Natural killer cell (primary cell): ENCODE data around the gene HP. TPM values are rescaled to one million over a fixed set of nuclear protein-coding genes. Genes with fewer than 3 reads are reported as not detected.

ENCODE experiments used
- ATAC-seq, 3 donors: fragments of 150-1000 bp in 2 of 3; fragments of 200-7000 bp in 1 of 3; cut with Tn5 transposase; 1 replicate in 1 of 3; 2 replicates in 2 of 3; pipeline ENCODE4 v1.10.0; 2021; ENCODE audit warnings: mild to moderate bottlenecking in 2 of 3, moderate library complexity in 2 of 3
- DNase-seq, 2 donors: peaks; one replicate each; pipeline versions ENCODE4 v3.0.0 to v3.0.0-alpha.2; 2013 to 2021; ENCODE audit warnings: mixed read lengths in 1 of 2
- H3K27ac ChIP-seq: one replicate; pipeline ENCODE4 v1.5.1; 2013; ENCODE audit warnings: mild to moderate bottlenecking, low read length
- H3K27me3 ChIP-seq: one replicate; pipeline ENCODE4 v1.6.1; 2013; ENCODE audit warnings: low read length; ENCODE audit not compliant: control insufficient read depth, insufficient read depth
- H3K36me3 ChIP-seq: one replicate; pipeline ENCODE4 v1.6.1; 2013; ENCODE audit warnings: low read length; ENCODE audit not compliant: control insufficient read depth, insufficient read depth
- H3K4me1 ChIP-seq: one replicate; pipeline ENCODE4 v1.6.1; 2013; ENCODE audit warnings: low read length; ENCODE audit not compliant: control insufficient read depth, insufficient read depth
- H3K4me3 ChIP-seq: one replicate; pipeline ENCODE4 v1.5.1; 2013; ENCODE audit warnings: low read length
- H3K9me3 ChIP-seq: one replicate; pipeline ENCODE4 v1.6.1; 2013; ENCODE audit warnings: low read length; ENCODE audit not compliant: control insufficient read depth, insufficient read depth
- H3K27ac Mint-ChIP-seq, 2 donors: one replicate each; pipeline ENCODE4 v1.8.0; 2022; ENCODE audit warnings: mild to moderate bottlenecking in 2 of 2, mixed read lengths in 2 of 2, moderate library complexity in 1 of 2
- H3K27me3 Mint-ChIP-seq, 2 donors: one replicate each; pipeline ENCODE4 v1.8.0; 2022; ENCODE audit warnings: low read depth in 2 of 2, mixed read lengths in 2 of 2
- H3K36me3 Mint-ChIP-seq: one replicate; pipeline ENCODE4 v1.8.0; 2022; ENCODE audit warnings: mixed read lengths
- H3K4me1 Mint-ChIP-seq, 2 donors: one replicate each; pipeline ENCODE4 v1.8.0; 2022; ENCODE audit warnings: mixed read lengths in 2 of 2
- H3K4me3 Mint-ChIP-seq: one replicate; pipeline ENCODE4 v1.8.0; 2022; ENCODE audit warnings: mild to moderate bottlenecking, moderate library complexity, mixed read lengths
- H3K9me3 Mint-ChIP-seq, 2 donors: one replicate each; pipeline ENCODE4 v1.8.0; 2022; ENCODE audit warnings: mixed read lengths in 2 of 2
- CTCF ChIP-seq: fragments of 200-600 bp; IDR thresholded peaks from one replicate; pipeline ENCODE4 v1.8.0; 2022; ENCODE audit warnings: antibody characterized with exemption
- WGBS: methylation state at CpG from one replicate; pipeline ENCODE4 v1.1.7; 2013; ENCODE audit warnings: missing lambda C conversion rate; ENCODE audit not compliant: insufficient coverage; 5-methylcytosine and 5-hydroxymethylcytosine counted together
- intact Hi-C: fragments of 100-400 bp; cut with micrococcal nuclease; formaldehyde crosslinking; loops from one replicate; pipeline ENCODE4 v1.14.2; 2022
- total RNA-seq, 4 donors: library from RNA; stranded (reverse); fragments of 120-200 nt in 1 of 4; gene quantifications; one replicate each; pipeline versions ENCODE4 v1.2.3 to v1.2.4, GENCODE V29; 2013 to 2022

The HP gene
- total RNA-seq, 3 donors from 2014 or later (not counting 1 experiment from before 2014, with no cell fraction given) = 0.32 to 2.1 TPM; not detected in 1

GRCh38 chr16:72083778-72084404 lies 29.6 kb downstream of the HP start:
- ATAC-seq (no peak), DNase-seq (no peak)
- Histone ChIP-seq H3K9me3 (peaks cover 3% of the 10 kb centered on the region), H3K27ac (no peak overlapping the region), H3K36me3 (peaks cover 27% of the 10 kb centered on the region), H3K27me3 (no peaks in the 10 kb centered on the region), H3K4me1 (no peaks in the 10 kb centered on the region), H3K4me3 (no peak overlapping the region)
- Mint-ChIP-seq H3K9me3 (peaks cover 0 to 3% of the 10 kb centered on the region in 2 donors), H3K4me1 (peaks cover 2 to 4% of the 10 kb centered on the region in 2 donors), H3K36me3 (peaks cover 14% of the 10 kb centered on the region), H3K4me3 (no peak overlapping the region), H3K27me3 (no peaks in the 10 kb centered on the region), H3K27ac (no peak overlapping the region)
- 61% methylated on average over 3 of the region's 3 CpGs for WGBS
- no peak for TF ChIP-seq CTCF
- intact Hi-C loops = no loop called here

GRCh38 chr16:72084445-72084844 lies 30.1 kb downstream of the HP start:
- H3K4me1 ChIP-seq = no peaks in the 10 kb centered on the region
- Mint-ChIP-seq H3K4me3 (no peak overlapping the region), H3K27ac (no peak overlapping the region), H3K9me3 (peaks cover 0 to 3% of the 10 kb centered on the region in 2 donors), H3K36me3 (peaks cover 18% of the 10 kb centered on the region), H3K27me3 (no peaks in the 10 kb centered on the region), H3K4me1 (peaks cover 4 to 5% of the 10 kb centered on the region in 2 donors)
- H3K27me3 ChIP-seq = no peaks in the 10 kb centered on the region
- DNase-seq (no peak), ATAC-seq (no peak)
- TF ChIP-seq CTCF = no peak
- H3K4me3 ChIP-seq = no peak overlapping the region
- WGBS = 99% methylated on average over 10 of the region's 10 CpGs
- peaks cover 3% of the 10 kb centered on the region for H3K9me3 ChIP-seq
- no peak overlapping the region for H3K27ac ChIP-seq
- intact Hi-C loops = no loop called here
- H3K36me3 ChIP-seq = peaks cover 33% of the 10 kb centered on the region

GRCh38 chr16:72085002-72085401 lies 30.7 kb downstream of the HP start:
- H3K36me3 Mint-ChIP-seq = peaks cover 18% of the 10 kb centered on the region

More at GRCh38 chr16:72085002-72085401, 30.7 kb downstream of the HP start:
- no peak for TF ChIP-seq CTCF
- peaks cover 38% of the 10 kb centered on the region for H3K36me3 ChIP-seq
- H3K9me3 ChIP-seq = peaks cover 3% of the 10 kb centered on the region
- no peaks in the 10 kb centered on the region for H3K27me3 Mint-ChIP-seq
- no peaks in the 10 kb centered on the region for H3K27me3 ChIP-seq
- H3K27ac ChIP-seq = no peak overlapping the region
- no peak overlapping the region for H3K4me3 ChIP-seq
- H3K9me3 Mint-ChIP-seq = peaks cover 0 to 3% of the 10 kb centered on the region in 2 donors
- H3K27ac Mint-ChIP-seq = no peak overlapping the region
- ATAC-seq (no peak), DNase-seq (no peak)
- H3K4me3 Mint-ChIP-seq = no peak overlapping the region
- intact Hi-C loops = no loop called here
- no peaks in the 10 kb centered on the region for H3K4me1 ChIP-seq
- peaks cover 4 to 6% of the 10 kb centered on the region in 2 donors for H3K4me1 Mint-ChIP-seq
- 100% methylated on average over 2 of the region's 2 CpGs for WGBS
